Stimulated activated CD4-positive, alpha-beta T cell treated with anti-CD3 and anti-CD28 coated beads, TNF-alpha, amount 100 ng/mL, for 1 hour (primary cell): ENCODE results near the gene NTS.

Source experiments
- DNase-seq, 3 donors: peaks; one replicate each; pipeline ENCODE4 v3.0.0-alpha.2; 2020; ENCODE audit warnings: low read depth in 3 of 3, low spot score in 1 of 3

Gene NTS

GRCh38 chr12:85920324-85920947 is 46.3 kb downstream of the NTS start:
- no peak for DNase-seq

DNA sequence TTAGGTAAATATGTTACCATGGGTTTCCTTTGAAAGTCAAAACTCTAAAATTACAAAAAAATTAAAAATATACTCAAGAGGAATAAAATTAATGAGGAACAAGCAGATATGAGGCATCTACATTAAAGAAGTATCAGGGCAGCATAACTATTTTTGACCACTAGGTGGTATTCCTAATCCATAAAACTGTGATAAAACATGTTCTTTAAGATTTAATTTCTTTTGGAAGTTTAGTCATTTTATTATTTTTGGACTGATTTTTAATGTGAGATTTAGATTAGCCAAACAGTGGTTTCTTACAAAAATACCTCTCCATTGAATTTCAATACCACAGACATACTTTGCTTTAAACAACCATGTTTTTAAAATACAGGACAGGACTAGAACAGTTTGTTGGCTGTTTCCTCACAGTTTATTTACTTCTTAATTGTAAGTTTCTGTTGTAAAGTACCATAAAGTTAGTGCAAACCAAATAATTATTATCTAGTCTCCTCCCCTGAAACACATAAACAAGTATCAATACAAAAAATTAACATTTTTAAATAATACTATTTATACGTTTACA is 49.8 kb downstream of the NTS start:
- no peak for DNase-seq

DNA sequence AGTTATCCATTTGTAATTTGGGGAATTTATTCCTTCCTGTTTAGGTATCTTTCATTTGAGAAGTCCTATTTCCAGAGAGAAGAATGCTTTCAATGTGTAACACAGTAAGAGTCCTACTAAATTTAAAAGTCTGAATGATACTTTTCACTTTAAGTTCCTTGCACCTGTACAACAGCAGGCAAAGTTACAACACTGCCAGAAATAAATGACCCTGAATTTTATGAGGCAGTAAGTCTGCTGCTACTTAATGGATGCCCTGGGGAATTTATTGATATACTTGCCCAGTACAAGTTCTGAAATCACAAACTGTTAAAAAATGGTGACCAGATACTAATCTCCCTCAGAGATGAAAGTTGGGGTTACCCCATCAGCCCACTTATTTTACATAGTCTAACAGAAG is 53.1 kb downstream of the NTS start:
- no peak for DNase-seq
